Liver (tissue), 3 donors: ENCODE data around the gene ZNF513.
"Not testable (repeated sequence)": the region's sequence is repeated elsewhere in the genome, so short reads cannot be mapped to it uniquely, and the experiment has no call there.

Experiments
- EGR1 ChIP-seq, 2 donors: IDR thresholded peaks; 2 replicates each; pipeline ENCODE4 v1.6.1; 2016 to 2018; ENCODE audit warnings: antibody characterized with exemption in 2 of 2, low read depth in 2 of 2
- YY1 ChIP-seq: IDR thresholded peaks from 2 replicates; pipeline ENCODE4 v1.6.1; 2016; ENCODE audit warnings: antibody characterized with exemption, mild to moderate bottlenecking
- TF ChIP-seq, protein P1 (sequence below): fragments of 150-350 bp; IDR thresholded peaks from 2 replicates; pipeline ENCODE4 v1.5.1; 2017; ENCODE audit warnings: improper control_type of control experiment, low read depth, low read length; ENCODE audit not compliant: missing input control
- donor health status: healthy.
- donor health status: healthy.

DNA sequence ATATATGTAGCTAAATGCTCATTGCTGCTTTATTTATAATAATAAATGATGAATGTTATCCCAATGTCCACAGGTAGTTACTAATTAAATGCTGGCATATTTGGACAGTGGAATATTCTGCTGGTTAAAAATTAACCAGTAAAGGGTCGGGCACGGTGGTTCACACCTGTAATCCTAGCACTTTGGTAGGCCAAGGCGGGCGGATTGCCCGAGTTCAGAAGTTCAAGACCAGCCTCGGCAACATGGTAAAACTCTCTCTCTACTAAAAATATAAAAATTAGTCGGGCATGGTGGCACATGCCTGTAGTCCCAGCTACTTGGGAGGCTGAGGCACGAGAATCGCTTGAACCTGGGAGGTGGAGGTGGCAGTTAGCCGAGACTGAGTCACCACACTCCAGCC, 44.5 kb upstream of the ZNF513 start:
- TF ChIP-seq, protein P1, sequence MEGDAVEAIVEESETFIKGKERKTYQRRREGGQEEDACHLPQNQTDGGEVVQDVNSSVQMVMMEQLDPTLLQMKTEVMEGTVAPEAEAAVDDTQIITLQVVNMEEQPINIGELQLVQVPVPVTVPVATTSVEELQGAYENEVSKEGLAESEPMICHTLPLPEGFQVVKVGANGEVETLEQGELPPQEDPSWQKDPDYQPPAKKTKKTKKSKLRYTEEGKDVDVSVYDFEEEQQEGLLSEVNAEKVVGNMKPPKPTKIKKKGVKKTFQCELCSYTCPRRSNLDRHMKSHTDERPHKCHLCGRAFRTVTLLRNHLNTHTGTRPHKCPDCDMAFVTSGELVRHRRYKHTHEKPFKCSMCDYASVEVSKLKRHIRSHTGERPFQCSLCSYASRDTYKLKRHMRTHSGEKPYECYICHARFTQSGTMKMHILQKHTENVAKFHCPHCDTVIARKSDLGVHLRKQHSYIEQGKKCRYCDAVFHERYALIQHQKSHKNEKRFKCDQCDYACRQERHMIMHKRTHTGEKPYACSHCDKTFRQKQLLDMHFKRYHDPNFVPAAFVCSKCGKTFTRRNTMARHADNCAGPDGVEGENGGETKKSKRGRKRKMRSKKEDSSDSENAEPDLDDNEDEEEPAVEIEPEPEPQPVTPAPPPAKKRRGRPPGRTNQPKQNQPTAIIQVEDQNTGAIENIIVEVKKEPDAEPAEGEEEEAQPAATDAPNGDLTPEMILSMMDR, result not testable (repeated sequence)
- TF ChIP-seq EGR1 (IDR thresholded peaks at IDR 0.05; ENCODE audit: low read depth in 2 of 2); YY1: not testable (repeated sequence)
